Ascending aorta (tissue), 1 donor: ENCODE measurements around the gene FAM228A. TPM values are rescaled to one million over a fixed set of nuclear protein-coding genes. Genes with fewer than 3 reads are reported as not detected.

Experiments used
- total RNA-seq: library from RNA; depleted of rRNA; stranded (reverse); fragments of >200 nt; gene quantifications from one replicate; pipeline ENCODE4 v1.1.0, GENCODE V29; 2016

FAM228A gene
- total RNA-seq, 1 donor from 2014 or later: not detected

Other genes starting within 250 kb of the FAM228A start
- gene ATAD2B, start 247.9 kb upstream of the FAM228A start, total RNA-seq: 8.4 TPM
- 3.0 TPM for gene UBXN2A, start 234.6 kb upstream of the FAM228A start, total RNA-seq
- not detected for gene MFSD2B, start 165.0 kb upstream of the FAM228A start, total RNA-seq
- gene WDCP, start 127.7 kb upstream of the FAM228A start, total RNA-seq: 1.9 TPM
- not detected for gene FKBP1B, start 125.3 kb upstream of the FAM228A start, total RNA-seq
- 26.9 TPM for gene SF3B6, start 98.7 kb upstream of the FAM228A start, total RNA-seq
- 1.6 TPM for gene TP53I3, start 90.2 kb upstream of the FAM228A start, total RNA-seq
- gene PFN4, start 51.7 kb upstream of the FAM228A start, total RNA-seq: not detected
- 144 TPM for gene FAM228B, start 51.6 kb upstream of the FAM228A start, total RNA-seq
- gene ITSN2, start 185.5 kb downstream of the FAM228A start, total RNA-seq: 70.0 TPM